Sciatic nerve (tissue), 2 donors: ENCODE results near the gene ATXN2L. TPM values are rescaled to one million over a fixed set of nuclear protein-coding genes. Genes with fewer than 3 reads are reported as not detected.
"Not testable (repeated sequence)": the region's sequence is repeated elsewhere in the genome, so short reads cannot be mapped to it uniquely, and the experiment has no call there.

ENCODE experiments used
- ATAC-seq: fragments of 200-7000 bp; cut with Tn5 transposase; one replicate; pipeline ENCODE4 v1.9.1; 2020; ENCODE audit warnings: mild to moderate bottlenecking, moderate library complexity
- DNase-seq: peaks from one replicate; pipeline ENCODE4 v3.0.0-alpha.2; 2020; ENCODE audit warnings: low spot score
- intact Hi-C: fragments of 100-400 bp; cut with DNase I; formaldehyde crosslinking; loops from one replicate; pipeline ENCODE4 v1.14.2; 2022
- total RNA-seq: library from RNA; stranded (reverse); fragmentation: NEBNext Ultra II Directional; extraction: Animal tissue kit (Norgen Biotek cat#: 25700); gene quantifications from one replicate; pipeline ENCODE4 v1.2.1, GENCODE V29; 2021
- donor health status: DM: no; HTN: no; CAD: no.
- donor health status: DM: no; HTN: no; CAD: no.

The ATXN2L gene
- total RNA-seq, 1 donor from 2014 or later, result 116 TPM

DNA sequence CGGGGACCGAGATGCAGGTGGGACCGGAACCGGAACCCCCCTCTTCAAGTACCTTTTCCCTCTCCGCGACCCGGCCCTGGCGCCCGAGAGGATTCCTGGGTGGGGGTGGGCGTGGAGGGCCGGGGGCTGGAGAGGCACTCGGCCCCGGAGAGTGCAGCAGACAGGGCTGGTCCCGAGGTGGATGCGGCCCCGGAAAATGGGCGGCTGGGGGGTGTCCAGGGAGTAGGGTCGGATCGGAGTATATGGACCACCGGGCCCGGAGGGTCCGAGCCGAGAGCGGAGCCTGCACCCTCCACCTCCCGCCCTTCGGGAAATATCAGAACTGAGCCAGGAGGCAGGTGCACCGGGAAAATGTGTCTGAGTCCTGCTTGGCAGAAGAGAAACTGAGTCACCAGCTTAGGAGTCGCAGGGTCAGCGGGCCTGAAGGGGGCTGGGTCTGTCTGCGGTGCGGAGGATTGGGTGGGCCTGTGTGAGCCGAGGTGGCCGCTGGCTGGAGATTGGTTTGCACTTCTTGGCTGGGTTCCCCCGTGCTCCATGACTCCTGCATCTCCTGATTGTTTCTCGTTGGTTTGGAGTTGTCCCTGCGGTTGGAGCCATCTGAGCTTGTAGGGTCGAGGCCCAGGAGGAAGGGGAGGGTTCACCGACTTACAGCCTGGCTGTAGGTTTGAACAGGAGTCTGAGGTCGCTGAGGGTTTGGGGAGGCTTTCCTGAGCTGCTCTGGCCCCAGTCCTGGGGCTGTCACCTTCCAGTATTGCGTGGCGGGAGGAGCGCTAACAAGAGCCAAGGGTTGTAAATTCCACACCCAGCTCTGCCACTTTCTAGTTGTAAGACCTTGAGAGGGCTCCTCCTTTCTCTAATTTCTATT is 41.4 kb downstream of the ATXN2L start:
- ATAC-seq, result peak; percentile 4
- intact Hi-C loops, result no loop called here

DNA sequence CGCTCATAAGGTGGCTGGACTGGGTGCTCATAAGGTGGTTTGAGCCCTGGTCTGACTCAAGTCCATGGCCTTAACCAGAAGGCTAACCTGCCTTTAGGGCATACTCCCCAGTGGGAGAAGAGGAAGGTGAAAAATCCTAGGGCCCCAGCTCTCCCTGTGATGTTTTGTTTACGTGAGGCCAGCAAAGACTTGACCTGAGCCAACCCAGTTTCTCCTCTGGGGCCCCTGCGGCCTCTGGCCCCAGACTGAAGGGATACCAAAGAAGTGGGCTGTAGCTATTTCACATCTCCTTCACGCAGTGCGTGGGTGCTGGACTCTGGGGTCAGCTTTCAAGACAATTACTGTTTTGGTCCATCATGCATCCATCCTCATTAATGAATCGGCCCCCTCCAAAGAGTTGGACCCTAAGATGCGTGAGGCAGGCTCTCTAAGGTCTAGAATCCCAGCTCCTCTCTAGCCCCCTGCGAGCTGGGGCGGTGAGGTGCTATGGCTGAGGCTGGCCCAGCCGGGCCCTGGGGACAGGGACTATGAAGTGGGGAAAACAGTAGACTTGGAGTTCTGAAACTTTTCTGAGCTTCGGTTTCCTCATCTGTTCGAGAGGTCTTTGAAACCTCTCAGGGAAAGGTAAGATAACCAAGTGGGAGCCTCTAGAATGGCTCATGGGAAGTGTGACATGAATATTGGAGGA is 42.3 kb downstream of the ATXN2L start:
- DNase-seq (no peak), ATAC-seq (no peak)
- intact Hi-C loops, result no loop called here

More for the DNA sequence above, 41.4 kb downstream of the ATXN2L start:
- DNase-seq, result no peak

DNA sequence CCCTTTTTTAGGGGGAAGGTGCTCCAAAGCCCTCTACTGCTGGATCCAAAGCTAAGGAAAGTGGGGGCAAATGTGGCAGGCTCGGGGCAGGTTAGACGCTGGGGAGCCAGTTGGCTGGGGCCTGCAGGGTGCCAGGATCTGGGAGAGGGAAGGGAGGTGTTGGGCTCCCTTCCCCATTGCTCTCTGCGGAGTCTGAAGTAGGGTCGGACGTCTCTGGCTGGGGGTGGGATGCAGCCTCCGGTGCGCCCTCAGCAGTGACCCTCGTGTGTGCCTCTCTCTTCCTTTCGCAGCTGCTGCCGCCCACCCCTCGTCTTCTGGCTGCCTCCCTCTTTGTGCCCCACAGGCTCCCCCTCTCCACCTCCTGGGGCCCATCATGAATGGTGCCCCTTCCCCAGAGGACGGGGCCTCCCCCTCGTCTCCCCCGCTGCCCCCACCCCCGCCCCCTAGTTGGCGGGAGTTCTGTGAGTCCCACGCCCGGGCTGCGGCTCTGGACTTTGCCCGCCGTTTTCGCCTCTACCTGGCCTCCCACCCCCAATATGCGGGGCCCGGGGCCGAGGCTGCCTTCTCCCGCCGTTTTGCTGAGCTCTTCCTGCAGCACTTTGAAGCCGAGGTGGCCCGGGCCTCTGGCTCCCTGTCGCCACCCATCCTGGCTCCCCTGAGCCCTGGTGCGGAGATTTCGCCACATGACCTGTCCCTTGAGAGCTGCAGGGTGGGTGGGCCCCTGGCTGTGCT is 43.1 kb downstream of the ATXN2L start:
- ATAC-seq (no peak), DNase-seq (no peak)
- intact Hi-C loops, result no loop called here

DNA sequence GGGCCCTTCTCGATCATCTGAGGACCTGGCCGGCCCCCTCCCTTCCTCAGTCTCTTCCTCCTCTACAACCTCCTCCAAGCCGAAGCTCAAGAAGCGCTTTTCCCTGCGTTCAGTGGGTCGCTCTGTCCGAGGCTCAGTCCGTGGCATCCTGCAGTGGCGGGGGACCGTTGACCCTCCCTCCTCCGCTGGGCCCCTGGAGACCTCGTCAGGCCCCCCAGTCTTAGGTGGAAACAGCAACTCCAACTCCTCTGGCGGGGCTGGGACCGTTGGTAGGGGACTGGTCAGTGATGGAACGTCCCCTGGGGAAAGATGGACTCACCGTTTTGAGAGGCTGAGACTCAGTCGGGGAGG is 43.6 kb downstream of the ATXN2L start:
- ATAC-seq (no peak), DNase-seq (no peak)
- intact Hi-C loops, result no loop called here

- intact Hi-C loops, result no loop called here
- DNase-seq (no peak), ATAC-seq (no peak)
Measured at GRCh38 chr16:28867241-28867640, 44.4 kb downstream of the ATXN2L start.

DNA sequence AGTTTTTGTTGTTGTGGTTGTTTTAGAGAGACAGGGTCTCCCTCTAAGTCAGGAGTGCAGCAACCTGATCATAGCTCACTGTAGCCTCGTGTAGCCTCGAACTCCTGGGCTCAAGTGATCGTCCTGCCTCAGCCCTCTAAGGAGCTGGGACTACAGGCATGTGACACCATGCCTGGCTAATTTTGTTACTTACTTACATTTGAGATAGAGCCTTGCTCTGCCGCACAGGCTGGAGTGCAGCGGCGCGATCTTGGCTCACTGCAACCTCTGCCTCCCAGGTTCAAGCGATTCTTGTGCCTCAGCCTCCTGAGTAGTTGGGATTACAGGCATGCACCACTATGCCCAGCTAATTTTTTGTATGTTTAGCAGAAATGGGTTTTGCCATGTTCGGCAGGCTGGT is 44.8 kb downstream of the ATXN2L start:
- intact Hi-C loops, ATAC-seq, DNase-seq: not testable (repeated sequence)

DNA sequence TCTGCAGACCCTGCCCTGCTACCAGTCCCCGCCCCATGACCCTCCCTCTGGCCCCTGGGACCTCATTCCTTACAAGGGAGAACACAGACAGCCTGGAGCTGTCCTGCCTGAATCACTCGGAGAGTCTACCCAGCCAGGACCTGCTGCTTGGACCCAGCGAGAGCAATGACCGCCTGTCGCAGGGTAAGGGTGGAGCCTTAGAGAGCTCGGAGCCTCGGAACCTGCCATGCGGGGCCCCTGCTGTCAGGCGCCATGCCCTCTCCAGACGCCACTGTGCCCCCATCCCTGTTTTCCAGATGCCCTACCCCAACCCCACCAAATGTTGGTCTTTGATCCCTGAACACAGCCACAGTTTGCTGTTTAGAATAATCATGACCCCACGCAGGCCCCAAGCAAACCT is 46.4 kb downstream of the ATXN2L start:
- DNase-seq (no peak), ATAC-seq (no peak)
- intact Hi-C loops, result no loop called here

DNA sequence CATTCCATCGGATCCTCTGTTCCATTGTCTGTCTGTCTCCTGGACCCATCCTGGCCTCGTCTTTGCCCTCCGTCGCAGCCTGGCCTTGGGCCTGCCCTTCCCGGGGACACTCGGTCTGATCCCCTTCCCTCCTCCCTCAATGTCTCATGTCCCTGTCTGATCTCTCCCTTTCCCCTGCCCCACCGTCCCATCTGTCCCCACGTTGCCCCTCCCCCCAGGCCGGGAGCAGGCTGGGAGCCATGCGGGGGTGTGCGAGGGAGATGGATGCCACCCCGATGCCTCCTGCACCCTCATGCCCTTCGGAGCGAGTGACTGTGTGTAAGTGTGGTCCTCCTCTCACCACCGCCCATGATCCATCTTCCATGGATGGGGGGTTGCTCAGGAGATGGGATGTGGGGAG is 50.2 kb downstream of the ATXN2L start:
- no peak for ATAC-seq
- intact Hi-C loops, result no loop called here
- no peak for DNase-seq

DNA sequence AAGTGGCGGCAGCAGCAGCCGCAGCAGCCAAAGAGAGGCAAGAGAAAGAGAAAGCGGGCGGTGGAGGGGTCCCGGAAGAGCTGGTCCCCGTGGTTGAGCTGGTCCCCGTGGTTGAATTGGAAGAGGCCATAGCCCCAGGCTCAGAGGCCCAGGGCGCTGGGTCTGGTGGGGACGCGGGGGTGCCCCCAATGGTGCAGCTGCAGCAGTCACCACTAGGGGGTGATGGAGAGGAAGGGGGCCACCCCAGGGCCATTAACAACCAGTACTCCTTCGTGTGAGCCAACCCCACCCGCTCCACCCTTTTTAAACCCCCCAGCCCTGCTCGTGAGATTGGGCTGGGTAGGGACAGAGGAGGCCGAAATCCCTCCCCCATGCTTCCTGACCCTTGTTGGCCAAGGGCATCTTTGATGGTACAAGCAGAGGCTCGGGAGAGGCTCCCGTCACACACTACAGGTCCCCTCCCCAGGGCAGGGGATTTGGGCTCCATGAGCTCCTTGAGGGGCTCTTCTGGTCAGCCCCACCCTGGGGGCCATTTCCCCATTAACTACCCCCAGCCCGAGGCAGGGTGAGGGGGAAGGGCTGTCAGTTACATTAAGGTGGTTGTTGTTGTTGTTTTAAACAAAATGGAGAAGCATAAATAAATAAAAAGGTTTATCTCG is 50.9 kb downstream of the ATXN2L start:
- ATAC-seq (no peak), DNase-seq (no peak)
- intact Hi-C loops, result no loop called here

GRCh38 chr16:28874406-28874805 is 51.6 kb downstream of the ATXN2L start:
- DNase-seq (no peak), ATAC-seq (no peak)
- intact Hi-C loops, result no loop called here

GRCh38 chr16:28875134-28876018 is 52.6 kb downstream of the ATXN2L start:
- DNase-seq, result no peak
- ATAC-seq, result no peak
- intact Hi-C loops, result no loop called here

DNA sequence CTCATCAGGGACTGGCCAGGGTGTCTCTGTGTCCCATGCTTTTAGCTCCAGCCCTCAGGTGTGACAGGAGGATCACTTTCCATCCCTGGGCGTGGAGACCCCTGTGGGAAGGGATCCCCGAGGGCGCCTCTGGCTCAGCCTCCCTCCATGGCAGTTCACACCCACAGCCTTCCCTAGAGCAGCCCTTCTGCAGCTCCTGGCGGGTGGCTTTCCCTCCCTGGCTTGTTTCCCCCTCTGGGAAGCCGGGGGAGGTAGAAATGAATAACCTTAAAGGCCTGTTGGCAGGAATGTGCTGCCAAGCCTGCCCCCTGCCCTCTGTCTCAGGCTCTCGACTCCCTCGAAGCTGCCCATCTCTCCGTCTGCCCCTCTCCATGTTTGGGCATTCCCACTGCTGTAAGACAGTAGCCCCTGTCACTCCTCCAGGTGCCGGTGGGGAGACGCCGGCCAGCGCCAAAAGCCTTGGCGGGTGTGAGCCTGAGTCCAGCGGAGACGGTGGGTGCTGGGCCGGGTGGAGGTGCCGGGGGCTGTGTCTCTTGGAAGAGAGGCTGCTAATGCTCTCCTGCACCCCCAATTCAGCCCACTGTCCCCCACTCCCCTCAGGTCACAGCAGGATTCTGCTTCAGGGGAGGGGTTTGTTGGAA is 53.3 kb downstream of the ATXN2L start:
- DNase-seq (no peak), ATAC-seq (no peak)
- intact Hi-C loops, result no loop called here

- no peak for ATAC-seq
- DNase-seq, result no peak
- intact Hi-C loops, result no loop called here
Measured at GRCh38 chr16:28876973-28877654, 54.3 kb downstream of the ATXN2L start.

DNA sequence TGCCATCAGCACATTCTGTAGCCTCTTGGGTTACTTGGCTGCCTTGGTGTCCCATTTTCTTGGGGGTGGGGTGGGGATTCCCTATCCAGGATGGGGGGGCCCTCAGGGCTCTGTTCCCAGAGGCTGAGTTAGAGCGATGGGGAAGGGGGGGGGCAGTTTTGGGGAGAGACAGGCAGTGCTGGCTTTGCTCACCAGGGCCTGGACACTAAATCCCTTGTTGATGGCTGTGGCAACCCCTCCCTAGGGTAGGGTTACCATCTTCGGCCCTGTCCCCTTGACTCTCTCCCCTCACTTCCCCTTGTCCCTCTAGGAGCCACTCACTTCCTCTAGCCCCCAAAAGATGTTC is 54.8 kb downstream of the ATXN2L start:
- no peak for DNase-seq
- intact Hi-C loops, result no loop called here
- ATAC-seq, result no peak

DNA sequence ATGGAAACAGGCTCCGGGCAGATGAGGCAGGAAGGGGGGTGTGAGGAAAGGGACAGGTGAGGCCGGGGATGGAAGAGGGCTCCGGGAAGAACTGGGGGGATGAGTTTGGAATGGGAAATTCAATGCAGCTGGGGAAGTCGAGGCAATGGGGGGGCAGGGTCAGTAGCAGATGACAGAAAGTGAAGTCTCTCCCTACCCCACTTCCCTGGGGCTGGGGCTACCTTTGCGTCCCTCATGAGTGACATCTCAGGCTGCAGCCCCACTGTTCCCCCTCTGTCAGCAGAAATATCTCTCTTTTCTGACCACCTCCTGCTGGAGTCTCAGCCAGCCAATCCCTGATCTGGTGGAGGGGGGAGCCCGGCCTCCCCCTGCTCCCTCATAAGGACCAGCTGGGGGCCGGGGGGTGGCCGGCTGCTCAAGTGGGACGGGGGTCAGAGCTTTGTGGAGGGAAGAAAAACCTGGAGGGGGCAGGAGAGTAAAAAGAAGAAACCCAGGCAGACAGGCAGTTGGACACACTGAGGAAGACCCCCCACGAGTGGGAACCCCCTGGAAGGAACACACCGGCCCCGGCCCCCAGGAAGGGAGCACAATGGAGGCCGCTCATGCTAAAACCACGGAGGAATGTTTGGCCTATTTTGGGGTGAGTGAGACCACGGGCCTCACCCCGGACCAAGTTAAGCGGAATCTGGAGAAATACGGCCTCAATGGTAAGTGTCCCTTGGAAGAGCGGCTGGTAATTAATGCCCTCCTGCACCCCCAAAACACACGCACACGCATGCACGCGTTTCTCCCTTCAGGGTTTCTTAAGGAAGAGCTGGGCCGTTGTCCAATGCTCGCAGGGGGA is 55.5 kb downstream of the ATXN2L start, which contains the start of gene ATP2A1:
ATP2A1 (plus strand) TSS at position 406 of the 844 bp plus-strand sequence; CDS start at position 590, 184 bp downstream.
- intact Hi-C loops, result no loop called here
- ATAC-seq (no peak), DNase-seq (no peak)

DNA sequence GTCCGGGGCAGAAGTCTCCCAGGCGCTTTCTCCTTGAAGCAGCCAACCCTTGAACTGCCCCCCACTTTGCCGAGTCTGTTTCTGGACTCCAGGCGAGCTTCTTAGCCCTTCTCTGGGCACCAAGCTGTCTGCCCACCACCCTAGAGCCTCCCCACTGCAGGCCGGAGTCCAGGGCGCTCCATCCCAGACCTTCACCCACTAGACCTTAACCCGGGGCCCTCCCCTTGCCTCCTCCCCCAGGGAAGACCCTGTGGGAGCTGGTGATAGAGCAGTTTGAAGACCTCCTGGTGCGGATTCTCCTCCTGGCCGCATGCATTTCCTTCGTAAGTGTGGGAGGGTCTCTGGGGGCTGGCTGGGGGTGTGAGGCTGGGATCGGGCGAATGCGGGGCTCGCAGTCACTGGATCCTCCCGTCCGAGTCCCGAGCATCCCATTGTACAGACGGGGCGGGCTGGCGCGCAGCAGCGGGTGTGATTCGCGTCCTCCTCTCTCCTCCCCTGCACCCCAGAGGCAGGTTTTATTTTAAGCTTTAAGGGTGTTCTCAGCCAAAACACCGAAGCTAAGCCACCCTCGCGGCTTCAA is 56.6 kb downstream of the ATXN2L start:
- intact Hi-C loops, result no loop called here
- ATAC-seq (peak; percentile 13), DNase-seq (no peak)
